Kasumi-1 (cell line): ENCODE measurements around the gene USP37.
A peak's percentile ranks its signal among the peaks of the same experiment; 100 is the strongest.

Experiments used
- DNase-seq, 2 experiments: peaks; one replicate each; lab custom pipeline; 2025; lab: John Stamatoyannopoulos, UW

USP37 gene

GRCh38 chr2:218402911-218403411, 165.2 kb downstream of the USP37 start:
- no peak for DNase-seq

DNA sequence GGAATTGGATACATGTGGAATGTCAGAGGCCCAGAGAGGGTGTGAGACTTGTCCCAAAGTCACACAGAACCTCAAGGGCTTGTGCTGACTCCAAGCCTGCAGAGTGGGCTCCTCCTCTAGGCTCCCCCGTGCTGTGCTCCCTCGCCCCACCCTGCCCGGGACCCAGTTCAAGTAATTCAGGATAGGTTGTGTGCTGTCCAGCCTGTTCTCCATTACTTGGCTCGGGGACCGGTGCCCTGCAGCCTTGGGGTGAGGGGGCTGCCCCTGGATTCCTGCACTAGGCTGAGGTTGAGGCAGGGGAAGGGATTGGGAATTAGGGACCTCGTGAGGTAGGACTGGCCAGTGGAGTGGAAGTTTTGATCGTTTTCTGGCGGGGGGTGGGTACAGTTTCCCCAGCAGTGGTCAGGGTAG, 165.7 kb downstream of the USP37 start:
- no peak for DNase-seq

- DNase-seq = peak; percentile 8 to 21
Measured at GRCh38 chr2:218401890-218402289, 166.3 kb downstream of the USP37 start.

DNA sequence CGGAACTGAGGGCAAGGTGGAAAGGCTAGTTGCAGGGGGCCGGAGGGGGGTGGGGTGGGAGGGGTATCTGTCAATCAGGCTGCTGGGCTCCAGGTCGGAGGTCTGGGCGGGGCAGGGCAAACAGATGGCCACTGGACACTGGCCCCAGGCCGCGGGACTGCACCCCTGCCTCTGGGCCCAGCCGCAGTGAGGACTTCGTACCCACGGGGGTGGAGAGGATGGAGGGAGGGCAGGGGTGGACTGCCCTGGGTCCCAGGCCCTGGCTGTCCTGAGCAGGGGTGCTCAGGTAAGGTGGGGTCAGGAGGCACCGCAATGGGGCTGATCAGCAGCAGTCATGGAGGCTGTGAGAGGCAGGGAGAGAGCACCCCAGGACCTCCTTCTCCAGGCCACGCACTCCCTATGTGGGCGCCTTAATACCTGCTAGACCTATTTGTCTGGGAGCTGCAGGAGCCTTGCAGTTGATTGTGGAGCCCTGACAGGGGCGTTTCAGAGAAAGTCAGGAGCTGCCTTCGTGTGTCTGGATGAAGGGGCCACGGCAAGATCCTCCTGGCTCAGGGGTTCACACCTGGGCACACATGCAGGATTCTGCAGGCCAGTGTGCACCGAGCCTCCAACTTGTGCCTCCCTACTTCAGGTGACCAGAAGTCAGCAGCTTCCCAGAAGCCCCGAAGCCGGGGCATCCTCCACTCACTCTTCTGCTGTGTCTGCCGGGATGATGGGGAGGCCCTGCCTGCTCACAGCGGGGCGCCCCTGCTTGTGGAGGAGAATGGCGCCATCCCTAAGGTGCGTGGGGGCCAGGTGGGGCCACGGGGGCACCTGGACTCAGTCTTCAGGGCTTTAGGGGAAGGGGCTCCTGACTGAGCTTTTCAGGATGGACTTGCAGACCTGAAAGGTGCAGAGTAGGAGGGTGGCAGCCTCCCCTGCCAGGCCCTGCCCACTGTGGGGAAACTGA, 166.9 kb downstream of the USP37 start:
- DNase-seq = no peak
